KMS-11 (cell line): Measurements from ENCODE around the gene SIRPA.

Experiments used
- H2AFZ ChIP-seq: fragments of 200-600 bp; sonication (generic); 2 replicates; pipeline ENCODE4 v1.6.1; 2016; ENCODE audit warnings: antibody characterized with exemption, mixed run types, low read depth
- H3K27ac ChIP-seq: fragments of 200-600 bp; sonication (generic); 2 replicates; pipeline ENCODE4 v1.6.1; 2016; ENCODE audit warnings: mild to moderate bottlenecking, mixed run types
- H3K27me3 ChIP-seq: fragments of 200-600 bp; sonication (generic); 2 replicates; pipeline ENCODE4 v1.6.1; 2017; ENCODE audit warnings: mild to moderate bottlenecking, low read depth, mixed run types, moderate library complexity; ENCODE audit not compliant: insufficient read depth
- H3K36me3 ChIP-seq: fragments of 200-600 bp; sonication (generic); 2 replicates; pipeline ENCODE4 v1.6.1; 2017; ENCODE audit warnings: mild to moderate bottlenecking, mixed run types; ENCODE audit not compliant: insufficient read depth
- H3K4me1 ChIP-seq: fragments of 200-600 bp; sonication (generic); 2 replicates; pipeline ENCODE4 v1.6.1; 2016; ENCODE audit warnings: mild to moderate bottlenecking, low read depth, mixed run types; ENCODE audit not compliant: poor library complexity, severe bottlenecking
- H3K4me2 ChIP-seq: fragments of 200-600 bp; sonication (generic); 2 replicates; pipeline ENCODE4 v1.7.0; 2016; ENCODE audit warnings: mild to moderate bottlenecking, mixed run types
- H3K4me3 ChIP-seq: fragments of 200-600 bp; sonication (generic); IDR thresholded peaks from 2 replicates; pipeline ENCODE4 v1.6.1; 2017; ENCODE audit warnings: low read depth, low read length, mixed read lengths; ENCODE audit not compliant: insufficient read depth
- H3K79me2 ChIP-seq: fragments of 200-600 bp; sonication (generic); 2 replicates; pipeline ENCODE4 v1.6.1; 2016; ENCODE audit warnings: low read depth, mixed run types; ENCODE audit not compliant: insufficient read depth
- H3K9ac ChIP-seq: fragments of 200-600 bp; sonication (generic); 2 replicates; pipeline ENCODE4 v1.6.1; 2016; ENCODE audit warnings: mild to moderate bottlenecking, mixed run types
- H4K20me1 ChIP-seq: fragments of 200-600 bp; sonication (generic); 2 replicates; pipeline ENCODE4 v1.6.1; 2016; ENCODE audit warnings: mild to moderate bottlenecking, mixed run types; ENCODE audit not compliant: insufficient read depth
- CTCF ChIP-seq: fragments of 200-600 bp; sonication (generic); conservative IDR thresholded peaks from 2 replicates; pipeline ENCODE4 v1.6.1; 2017; ENCODE audit warnings: low read depth, mild to moderate bottlenecking, antibody characterized with exemption, low read length, moderate library complexity, mixed read lengths

Gene SIRPA

GRCh38 chr20:1899241-1899525, 4.0 kb downstream of the SIRPA start:
- H3K4me2 ChIP-seq, result no peak overlapping the region
- H3K36me3 ChIP-seq, result no peaks in the 10 kb centered on the region
- H3K4me3 ChIP-seq, result no peak overlapping the region
- H3K27me3 ChIP-seq, result no peaks in the 10 kb centered on the region
- H2AFZ ChIP-seq, result no peak overlapping the region
- H3K79me2 ChIP-seq, result no peaks in the 10 kb centered on the region
- H3K27ac ChIP-seq, result no peak overlapping the region
- TF ChIP-seq CTCF, result no peak
- H3K9ac ChIP-seq, result no peak overlapping the region
- no peaks in the 10 kb centered on the region for H4K20me1 ChIP-seq
- H3K4me1 ChIP-seq, result no peaks in the 10 kb centered on the region

- Histone ChIP-seq H2AFZ (no peak overlapping the region), H3K79me2 (no peaks in the 10 kb centered on the region), H4K20me1 (no peaks in the 10 kb centered on the region), H3K4me3 (no peak overlapping the region), H3K27ac (no peak overlapping the region), H3K4me1 (no peaks in the 10 kb centered on the region), H3K36me3 (no peaks in the 10 kb centered on the region), H3K9ac (no peak overlapping the region), H3K4me2 (no peak overlapping the region), H3K27me3 (no peaks in the 10 kb centered on the region)
- TF ChIP-seq CTCF, result peak; percentile 50
These were observed 5.2 kb downstream of the SIRPA start for GRCh38 chr20:1900321-1900801.

- Histone ChIP-seq H3K36me3 (no peaks in the 10 kb centered on the region), H3K9ac (no peak overlapping the region), H3K4me1 (no peaks in the 10 kb centered on the region), H3K27me3 (no peaks in the 10 kb centered on the region), H3K4me2 (no peak overlapping the region), H2AFZ (no peak overlapping the region), H3K79me2 (no peaks in the 10 kb centered on the region), H3K4me3 (no peak overlapping the region), H3K27ac (no peak overlapping the region), H4K20me1 (no peaks in the 10 kb centered on the region)
- TF ChIP-seq CTCF, result no peak
These were observed 6.5 kb downstream of the SIRPA start for GRCh38 chr20:1901704-1902103.

- Histone ChIP-seq H3K4me3 (no peak overlapping the region), H3K36me3 (no peaks in the 10 kb centered on the region), H3K4me1 (no peaks in the 10 kb centered on the region), H3K27me3 (no peaks in the 10 kb centered on the region), H3K9ac (no peak overlapping the region), H3K4me2 (no peak overlapping the region), H2AFZ (no peak overlapping the region), H3K27ac (no peak overlapping the region), H4K20me1 (no peaks in the 10 kb centered on the region), H3K79me2 (no peaks in the 10 kb centered on the region)
- TF ChIP-seq CTCF, result no peak
These were observed 7.0 kb downstream of the SIRPA start for GRCh38 chr20:1902188-1902587.

GRCh38 chr20:1904135-1904534, 8.9 kb downstream of the SIRPA start:
- H4K20me1 ChIP-seq, result no peaks in the 10 kb centered on the region
- no peak for TF ChIP-seq CTCF
- no peak overlapping the region for H3K27ac ChIP-seq
- no peak overlapping the region for H3K9ac ChIP-seq
- H3K79me2 ChIP-seq, result no peaks in the 10 kb centered on the region
- H3K36me3 ChIP-seq, result no peaks in the 10 kb centered on the region
- no peak overlapping the region for H3K4me2 ChIP-seq
- H3K4me1 ChIP-seq, result no peaks in the 10 kb centered on the region
- H2AFZ ChIP-seq, result no peak overlapping the region
- no peaks in the 10 kb centered on the region for H3K27me3 ChIP-seq
- no peak overlapping the region for H3K4me3 ChIP-seq
